T-helper 1 cell treated with Interleukin-12 subunit alpha and Interleukin-12 subunit beta and Interleukin-4 antibody, amounts not matched to agents 30 μg/mL and 1 μg/mL, for 36 hours (primary cell): ENCODE results near the gene COQ8A.

Source experiments
- H3K27ac Mint-ChIP-seq: one replicate; pipeline ENCODE4 v1.8.0; 2021; ENCODE audit warnings: mild to moderate bottlenecking, mixed read lengths
- H3K27me3 Mint-ChIP-seq: one replicate; pipeline ENCODE4 v1.8.0; 2021; ENCODE audit warnings: low read depth, mixed read lengths
- H3K36me3 Mint-ChIP-seq: one replicate; pipeline ENCODE4 v1.8.0; 2021; ENCODE audit warnings: low read depth, mixed read lengths
- H3K4me1 Mint-ChIP-seq: one replicate; pipeline ENCODE4 v1.8.0; 2021; ENCODE audit warnings: low read depth, mixed read lengths
- H3K4me3 Mint-ChIP-seq: one replicate; pipeline ENCODE4 v1.8.0; 2021; ENCODE audit warnings: mild to moderate bottlenecking, moderate library complexity, mixed read lengths
- H3K9me3 Mint-ChIP-seq: one replicate; pipeline ENCODE4 v1.8.0; 2021; ENCODE audit warnings: mixed read lengths

Gene COQ8A

DNA sequence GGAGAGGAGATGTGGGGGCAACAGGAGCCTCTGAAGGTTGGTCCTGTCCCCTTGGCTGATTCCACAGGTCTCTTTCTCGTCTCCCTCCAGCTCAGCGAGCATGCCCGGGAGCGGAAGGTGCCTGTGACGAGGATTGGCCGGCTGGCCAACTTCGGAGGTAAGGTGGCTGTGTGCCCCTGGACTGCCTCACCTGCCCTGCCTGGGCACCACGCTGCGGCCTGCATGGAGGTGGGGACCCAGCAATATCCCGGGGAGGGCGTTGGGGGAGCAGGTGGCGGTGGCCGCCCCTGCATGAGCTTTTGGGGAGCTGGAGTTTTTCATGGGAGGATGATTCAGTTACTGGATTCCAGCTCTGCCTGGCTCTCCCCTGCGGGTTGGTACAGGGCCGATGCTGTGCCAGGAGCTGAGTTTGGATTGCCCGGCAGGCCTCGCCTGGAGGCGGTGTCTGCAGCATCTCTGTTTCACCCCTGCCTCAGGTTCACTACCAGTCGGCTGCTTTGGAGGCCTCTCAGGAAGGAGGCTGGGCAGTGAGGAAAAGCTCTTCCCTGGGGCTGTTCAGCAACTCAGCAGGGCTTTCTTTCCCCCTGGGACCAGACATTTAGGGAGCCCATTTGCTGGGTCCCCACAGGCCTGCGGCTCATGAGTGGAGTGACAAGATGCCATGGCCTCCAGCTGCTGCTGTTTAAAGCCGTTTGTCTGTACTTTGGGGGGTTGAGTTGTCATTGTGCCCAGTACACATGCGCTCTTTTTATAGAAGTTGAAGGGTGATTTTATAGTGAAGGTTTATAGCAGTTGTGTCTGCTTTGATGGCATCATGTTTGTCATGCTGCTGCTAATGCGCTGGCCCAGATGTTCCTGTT is 25.7 kb downstream of the COQ8A start:
- H3K36me3 Mint-ChIP-seq: peaks cover 7% of the 10 kb centered on the region

DNA sequence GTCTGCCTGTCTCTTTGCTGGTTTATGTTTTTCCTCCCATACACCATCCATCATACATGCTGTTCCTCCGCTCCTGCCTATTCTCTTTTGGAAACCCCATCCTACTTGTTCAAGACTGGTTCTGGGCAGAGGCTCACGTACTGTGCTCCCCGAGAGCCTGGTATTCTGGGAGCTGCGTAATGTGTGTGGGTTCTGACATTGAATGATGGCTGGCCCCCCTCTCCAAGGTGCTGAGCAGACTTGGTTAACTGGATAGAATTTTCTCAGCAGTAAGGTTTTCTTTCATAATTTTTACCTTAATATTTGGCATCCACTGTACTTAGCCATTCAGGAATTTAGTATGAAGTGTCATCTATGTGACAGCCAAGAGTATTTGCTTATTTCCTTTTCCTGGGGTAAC is 26.6 kb downstream of the COQ8A start:
- Mint-ChIP-seq H3K36me3 (peaks cover 9% of the 10 kb centered on the region), H3K27ac (no peak overlapping the region), H3K9me3 (peaks cover 2% of the 10 kb centered on the region), H3K4me3 (no peak overlapping the region), H3K27me3 (no peaks in the 10 kb centered on the region), H3K4me1 (peaks cover 2% of the 10 kb centered on the region)

More for the DNA sequence above, 25.7 kb downstream of the COQ8A start:
- Mint-ChIP-seq H3K4me1 (peaks cover 2% of the 10 kb centered on the region), H3K4me3 (no peak overlapping the region), H3K27ac (no peak overlapping the region), H3K27me3 (no peaks in the 10 kb centered on the region), H3K9me3 (no peaks in the 10 kb centered on the region)

DNA sequence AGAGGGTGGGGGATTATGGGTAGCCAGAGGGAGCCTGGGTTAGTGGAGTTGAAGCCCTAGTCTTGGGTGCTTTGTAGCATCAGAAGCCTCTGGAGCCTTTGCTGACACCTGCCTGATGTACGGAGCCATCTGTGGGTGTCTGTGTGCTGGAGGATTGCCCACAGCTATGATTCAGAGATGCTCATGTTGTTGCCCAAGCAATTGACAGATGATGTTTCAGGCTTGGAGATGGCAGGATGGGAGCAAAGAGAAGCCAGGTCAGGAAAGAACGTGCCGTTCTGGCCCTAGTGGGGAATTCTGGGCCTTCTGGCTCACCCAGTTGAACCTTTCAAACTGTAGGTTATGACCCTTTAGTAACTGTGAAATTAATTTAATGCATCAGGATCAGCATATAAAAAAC is 27.6 kb downstream of the COQ8A start:
- Mint-ChIP-seq H3K4me3 (no peak overlapping the region), H3K27ac (no peak overlapping the region), H3K36me3 (peaks cover 15% of the 10 kb centered on the region), H3K27me3 (no peaks in the 10 kb centered on the region), H3K9me3 (peaks cover 7% of the 10 kb centered on the region), H3K4me1 (peaks cover 2% of the 10 kb centered on the region)

DNA sequence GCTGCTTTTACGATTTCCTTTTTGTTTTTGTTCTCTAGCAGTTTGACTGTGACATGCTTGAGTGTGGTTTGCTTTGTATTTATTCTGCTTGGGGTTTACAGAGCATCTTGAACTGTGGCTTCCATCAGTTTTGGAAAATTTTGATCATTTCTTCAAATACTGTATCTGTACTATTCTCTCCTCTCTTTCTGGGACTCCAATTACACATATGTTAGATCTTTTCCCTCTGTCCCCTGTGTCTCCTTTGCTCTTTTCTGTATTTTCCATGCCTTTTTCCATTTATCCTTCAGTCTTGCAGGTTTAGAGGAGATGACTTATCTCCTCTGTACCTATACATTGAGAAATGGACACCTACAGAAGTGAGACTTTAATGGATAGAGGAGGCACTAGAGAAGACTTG is 31.7 kb downstream of the COQ8A start:
- H3K27ac Mint-ChIP-seq: no peak overlapping the region

DNA sequence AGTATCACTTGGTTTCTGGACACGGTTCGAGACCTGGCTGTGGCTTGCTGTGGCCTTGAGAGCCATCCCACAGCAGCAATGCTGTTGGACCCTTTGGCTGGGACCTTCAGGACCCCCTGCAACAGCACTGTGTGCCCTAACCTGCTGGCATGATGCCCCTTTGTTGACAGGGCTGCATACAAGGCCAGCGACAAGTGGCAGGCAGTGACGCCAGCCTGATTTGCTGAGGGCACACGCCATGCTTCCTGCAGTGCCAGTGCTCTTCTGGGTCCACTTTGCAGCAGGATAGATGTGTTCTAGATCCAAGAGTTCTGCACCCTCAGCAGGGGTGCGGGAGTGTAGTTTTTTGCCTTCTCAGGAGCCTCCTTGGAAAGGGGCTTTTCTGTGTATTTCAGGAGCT is 32.8 kb downstream of the COQ8A start:
- Mint-ChIP-seq H3K4me3 (no peak overlapping the region), H3K27ac (no peak overlapping the region), H3K27me3 (no peaks in the 10 kb centered on the region), H3K4me1 (no peaks in the 10 kb centered on the region), H3K36me3 (peaks cover 15% of the 10 kb centered on the region), H3K9me3 (peaks cover 7% of the 10 kb centered on the region)

More for the DNA sequence above, 31.7 kb downstream of the COQ8A start:
- no peak overlapping the region for H3K4me3 Mint-ChIP-seq
- H3K4me1 Mint-ChIP-seq: no peaks in the 10 kb centered on the region
- no peaks in the 10 kb centered on the region for H3K27me3 Mint-ChIP-seq
- peaks cover 7% of the 10 kb centered on the region for H3K9me3 Mint-ChIP-seq
- H3K36me3 Mint-ChIP-seq: peaks cover 15% of the 10 kb centered on the region

DNA sequence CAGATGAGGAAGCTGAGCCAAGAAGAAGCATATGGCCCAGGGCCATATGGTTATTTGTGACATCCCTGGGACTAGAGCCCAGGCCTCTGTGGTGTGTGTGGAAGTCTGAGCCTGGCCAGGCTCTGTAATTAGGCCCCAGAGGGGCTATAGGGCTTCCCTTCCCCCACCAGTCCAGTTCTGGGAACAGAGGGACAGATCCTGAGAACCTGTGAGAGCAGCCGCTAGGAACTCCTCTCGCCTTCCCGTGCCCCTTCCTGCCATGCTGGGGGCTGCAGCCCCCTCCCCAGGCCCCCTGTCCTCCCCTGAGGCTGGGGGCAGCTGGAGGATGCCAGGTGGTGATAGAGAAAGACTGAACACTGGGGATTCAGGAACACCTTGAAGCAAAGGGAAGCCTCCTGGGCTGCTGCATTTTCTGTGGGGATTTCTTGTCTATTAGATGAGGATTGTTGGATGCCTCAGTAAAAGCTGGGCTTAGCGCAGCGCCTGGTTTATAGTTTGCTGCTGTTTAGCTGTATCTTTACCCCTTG is 33.3 kb downstream of the COQ8A start:
- Mint-ChIP-seq H3K9me3 (peaks cover 7% of the 10 kb centered on the region), H3K36me3 (peaks cover 13% of the 10 kb centered on the region), H3K27me3 (no peaks in the 10 kb centered on the region), H3K27ac (no peak overlapping the region), H3K4me1 (no peaks in the 10 kb centered on the region), H3K4me3 (no peak overlapping the region)

DNA sequence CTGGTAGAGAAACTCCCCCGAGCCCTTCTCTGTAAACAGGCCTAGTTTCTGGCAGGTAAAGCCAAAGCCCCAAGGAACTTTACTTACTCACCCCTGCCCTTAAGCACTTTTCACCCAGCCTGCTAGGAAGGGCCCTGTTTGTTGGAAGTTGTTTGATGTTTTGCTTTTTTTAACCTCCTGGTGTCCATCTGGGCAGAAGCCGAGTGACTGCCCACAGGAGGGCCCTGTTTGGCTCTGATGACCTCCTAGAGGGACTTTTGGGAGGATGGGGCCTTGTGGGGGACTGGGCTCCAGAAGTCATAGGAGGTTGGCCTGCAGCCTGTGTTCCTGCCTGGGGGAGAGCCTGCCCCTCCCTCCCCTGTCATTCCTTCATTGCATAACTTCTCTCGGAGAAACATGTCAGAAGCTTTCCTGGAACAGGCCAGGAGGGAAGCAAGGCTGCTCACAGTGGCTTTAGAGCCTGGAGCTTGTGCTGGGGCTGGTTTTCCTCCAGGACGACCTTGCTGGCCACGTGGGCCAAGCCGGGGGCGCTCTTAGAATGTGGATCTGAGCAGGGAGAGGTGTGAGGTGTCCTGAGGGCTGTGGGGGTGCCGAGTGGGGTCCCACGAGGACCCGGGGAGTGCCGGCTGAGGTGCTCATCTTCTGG is 33.9 kb downstream of the COQ8A start:
- Mint-ChIP-seq H3K4me1 (no peaks in the 10 kb centered on the region), H3K27ac (no peak overlapping the region), H3K27me3 (no peaks in the 10 kb centered on the region), H3K36me3 (peaks cover 8% of the 10 kb centered on the region), H3K4me3 (no peak overlapping the region), H3K9me3 (peaks cover 7% of the 10 kb centered on the region)

DNA sequence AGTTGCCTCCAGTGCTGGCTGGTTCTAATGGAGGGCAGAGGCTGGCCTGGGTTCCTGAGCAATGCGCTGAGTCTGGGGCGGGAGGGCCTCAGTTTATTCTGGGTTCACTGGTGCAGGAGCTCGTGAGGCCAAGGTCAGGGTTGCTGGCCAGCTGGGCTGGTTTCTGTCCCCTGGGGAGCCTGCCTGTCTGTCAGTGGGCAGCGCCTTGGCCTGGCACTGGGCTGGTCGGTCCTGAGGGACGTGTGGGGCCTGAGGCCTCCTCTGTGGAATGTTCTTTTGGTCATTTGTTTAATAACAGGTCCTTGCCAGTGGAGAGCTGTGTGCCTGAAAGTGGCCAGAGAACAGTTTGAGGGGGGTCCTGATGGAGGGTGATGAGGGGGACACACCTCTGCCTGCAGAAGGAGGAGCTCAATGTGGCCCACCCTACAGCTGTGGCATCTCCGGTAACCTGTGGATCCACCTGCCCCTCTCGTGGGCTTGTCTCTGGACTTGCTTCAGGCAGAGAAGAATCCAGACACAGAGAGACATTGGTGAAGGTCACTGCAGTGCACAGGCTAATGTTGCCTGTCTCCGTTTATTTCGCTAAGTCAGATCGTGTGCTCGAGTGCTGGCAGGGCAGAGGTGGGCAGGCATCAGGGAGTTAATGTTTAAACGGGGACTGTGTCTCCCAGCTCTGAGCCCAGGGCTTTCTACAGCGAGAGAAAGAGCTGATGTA is 34.6 kb downstream of the COQ8A start:
- Mint-ChIP-seq H3K9me3 (peaks cover 7% of the 10 kb centered on the region), H3K27me3 (no peaks in the 10 kb centered on the region), H3K4me3 (no peak overlapping the region), H3K36me3 (peaks cover 7% of the 10 kb centered on the region), H3K4me1 (no peaks in the 10 kb centered on the region), H3K27ac (no peak overlapping the region)

DNA sequence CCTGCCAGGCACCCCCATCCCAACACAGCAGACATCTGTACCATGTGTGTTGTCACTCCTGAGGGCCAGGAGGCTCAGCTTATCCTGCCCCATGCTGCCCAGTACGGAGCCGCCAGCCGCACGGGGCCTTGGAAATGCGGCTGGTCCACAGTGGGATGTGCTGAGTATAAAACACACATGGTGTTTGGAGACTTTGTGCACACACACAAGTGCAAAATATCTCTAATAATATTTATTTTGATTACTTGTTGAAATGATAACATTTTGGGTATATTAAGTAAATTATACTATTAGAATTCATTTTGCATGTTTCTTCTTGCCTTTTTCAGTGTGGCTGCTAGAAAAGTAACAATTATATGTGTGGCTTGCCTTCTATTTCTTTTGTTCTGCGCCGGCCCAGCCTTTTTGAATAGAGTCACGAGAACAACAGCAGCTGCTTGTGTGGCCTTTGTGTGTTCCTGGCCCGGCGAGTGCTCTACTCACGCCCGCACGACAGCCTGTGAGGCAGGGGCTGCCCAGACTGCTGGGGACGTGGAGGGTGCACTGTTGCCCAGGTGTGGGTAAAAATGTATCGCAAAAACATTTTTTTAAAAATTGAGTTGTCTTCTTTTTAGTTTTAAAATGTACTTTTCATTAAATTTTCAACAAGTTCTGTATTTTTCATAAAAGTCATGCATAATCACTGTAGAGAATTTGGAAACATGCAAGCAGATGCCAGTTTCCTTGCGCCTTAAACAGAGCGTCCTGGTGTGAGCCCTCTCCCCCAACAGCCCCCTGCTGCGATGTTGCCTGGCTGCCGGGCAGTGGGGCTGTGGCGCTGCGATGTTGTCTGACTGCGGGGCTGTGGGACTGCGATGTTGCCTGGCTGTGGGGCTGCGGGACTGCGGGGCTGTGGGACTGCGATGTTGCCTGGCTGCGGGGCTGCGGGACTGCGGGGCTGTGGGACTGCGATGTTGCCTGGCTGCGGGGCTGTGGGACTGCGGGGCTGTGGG is 35.5 kb downstream of the COQ8A start:
- Mint-ChIP-seq H3K36me3 (peaks cover 7% of the 10 kb centered on the region), H3K27ac (no peak overlapping the region), H3K9me3 (peaks cover 7% of the 10 kb centered on the region), H3K4me3 (no peak overlapping the region), H3K4me1 (no peaks in the 10 kb centered on the region), H3K27me3 (no peaks in the 10 kb centered on the region)

DNA sequence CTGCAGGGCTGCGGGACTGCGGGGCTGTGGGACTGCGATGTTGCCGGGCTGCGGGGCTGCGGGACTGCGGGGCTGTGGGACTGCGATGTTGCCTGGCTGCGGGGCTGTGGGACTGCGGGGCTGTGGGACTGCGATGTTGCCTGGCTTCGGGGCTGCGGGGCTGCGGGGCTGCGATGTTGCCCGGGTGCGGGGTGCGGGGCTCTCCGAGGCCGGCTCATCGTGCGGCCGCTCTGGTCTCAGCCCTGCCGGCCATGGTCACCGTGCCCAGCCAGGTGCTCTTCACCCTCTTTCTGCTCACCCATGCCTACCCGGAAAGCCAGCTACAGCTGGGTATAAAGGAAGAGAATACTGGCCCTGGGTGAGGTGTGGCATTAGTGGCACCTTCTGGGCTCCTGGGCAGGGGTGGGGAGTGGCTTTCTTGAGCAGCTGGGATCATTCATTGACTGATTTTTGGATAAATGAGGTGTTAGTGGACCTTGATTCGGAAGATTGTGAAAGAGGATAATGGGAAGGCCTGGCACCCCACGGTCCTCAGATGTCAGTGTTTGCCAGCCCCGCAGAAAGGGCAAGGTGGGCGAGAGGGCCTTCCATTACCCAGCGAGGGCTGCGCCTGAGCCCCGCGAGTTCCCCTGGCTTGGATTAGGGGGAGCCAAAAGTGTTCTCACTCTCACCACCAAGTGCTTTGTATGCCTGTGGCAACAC is 36.3 kb downstream of the COQ8A start:
- H3K36me3 Mint-ChIP-seq: peaks cover 7% of the 10 kb centered on the region
- H3K27me3 Mint-ChIP-seq: no peaks in the 10 kb centered on the region
- no peaks in the 10 kb centered on the region for H3K4me1 Mint-ChIP-seq
- H3K4me3 Mint-ChIP-seq: no peak overlapping the region
- H3K27ac Mint-ChIP-seq: no peak overlapping the region
- peaks cover 7% of the 10 kb centered on the region for H3K9me3 Mint-ChIP-seq

DNA sequence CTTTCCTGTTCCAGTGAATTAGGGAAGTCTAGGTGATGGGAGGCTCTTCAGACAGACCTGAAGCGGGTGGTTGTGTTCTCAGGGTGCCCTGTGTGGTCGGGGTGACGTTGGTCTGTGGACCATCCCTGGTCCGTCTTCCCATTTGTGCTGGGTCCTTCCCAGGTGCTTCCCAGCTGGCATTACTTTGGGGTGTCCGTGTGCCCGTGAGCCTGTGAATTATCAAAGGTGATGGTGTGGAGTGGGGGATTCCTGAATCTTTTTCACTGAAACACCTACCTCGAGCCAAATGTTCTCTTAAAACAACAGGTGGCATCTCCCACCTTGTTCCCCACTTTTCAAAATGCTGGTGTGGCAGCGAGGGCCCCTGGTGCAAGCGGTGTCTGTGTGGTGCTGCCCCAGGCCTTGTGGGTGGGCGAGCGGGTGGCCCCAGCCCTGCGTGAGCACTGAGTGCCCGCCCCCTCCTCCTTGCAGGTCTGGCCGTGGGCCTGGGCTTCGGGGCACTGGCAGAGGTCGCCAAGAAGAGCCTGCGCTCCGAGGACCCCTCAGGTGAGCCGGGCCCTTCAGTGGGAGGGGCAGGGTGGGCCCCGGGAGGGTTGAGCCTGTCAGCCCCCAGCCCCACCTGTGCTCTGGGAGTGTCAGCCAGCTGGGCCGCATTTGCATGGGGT is 37.0 kb downstream of the COQ8A start:
- Mint-ChIP-seq H3K9me3 (peaks cover under 1% of the 10 kb centered on the region), H3K4me3 (no peak overlapping the region), H3K27me3 (no peaks in the 10 kb centered on the region), H3K27ac (no peak overlapping the region), H3K36me3 (peaks cover 1% of the 10 kb centered on the region), H3K4me1 (no peaks in the 10 kb centered on the region)

DNA sequence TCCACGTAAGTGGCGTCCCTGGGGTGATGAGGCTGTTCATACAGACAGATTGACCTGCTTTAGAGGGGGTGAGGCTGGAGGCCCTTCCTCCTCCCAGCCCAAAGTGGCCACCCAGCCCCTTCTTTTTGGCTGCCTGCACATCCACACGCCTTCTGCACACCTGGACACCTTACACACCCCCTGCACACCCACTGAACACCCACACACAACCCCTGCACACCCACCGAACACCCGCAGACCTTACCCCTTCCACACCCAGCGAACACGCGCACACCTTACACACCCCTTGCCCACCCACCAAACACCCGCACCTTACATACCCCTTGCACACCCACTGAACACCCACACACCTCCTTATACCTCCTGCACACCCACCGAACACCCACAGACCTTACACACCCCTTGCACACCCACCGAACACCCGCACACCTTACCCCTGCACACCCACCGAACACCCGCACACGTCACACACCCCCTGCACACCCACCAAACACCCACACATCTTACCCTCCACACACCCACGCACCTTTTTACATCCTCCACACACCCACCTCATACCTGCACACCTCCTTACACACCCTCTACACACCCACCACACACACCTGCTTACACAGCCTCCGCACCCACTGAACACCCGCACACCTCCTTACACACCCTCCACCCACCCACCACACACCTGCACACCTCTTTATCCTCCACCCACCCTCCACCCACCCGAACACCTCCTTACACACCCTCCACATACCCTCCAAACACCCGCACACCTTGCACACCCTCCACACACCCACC is 37.7 kb downstream of the COQ8A start:
- H3K27ac Mint-ChIP-seq: no peak overlapping the region
- H3K4me3 Mint-ChIP-seq: no peak overlapping the region
- H3K9me3 Mint-ChIP-seq: no peaks in the 10 kb centered on the region
- H3K27me3 Mint-ChIP-seq: no peaks in the 10 kb centered on the region
- H3K36me3 Mint-ChIP-seq: no peaks in the 10 kb centered on the region
- H3K4me1 Mint-ChIP-seq: no peaks in the 10 kb centered on the region
